ENCODE data around the gene BRD9.
A peak's percentile ranks its signal among the peaks of the same experiment; 100 is the strongest.
"Not testable (repeated sequence)": the region's sequence is repeated elsewhere in the genome, so short reads cannot be mapped to it uniquely, and the experiment has no call there.

Gene BRD9

GRCh38 chr5:858726-859125 is 33.9 kb downstream of the BRD9 start:
- Histone ChIP-seq H3K27ac (ENCODE audit: insufficient read depth in 1 of 2, low read depth in 1 of 2, low read length in 2 of 2, poor library complexity in 1 of 2, severe bottlenecking in 2 of 2) (no peak overlapping the region), H3K9me3 (ENCODE audit: control extremely low read depth in 1 of 5, control insufficient read depth in 4 of 5, insufficient read depth in 2 of 5, low read depth in 1 of 5, low read length in 4 of 5) (no peaks in the 10 kb centered on the region), H3K27me3 (replicated peaks in 2 of 5; ENCODE audit: control insufficient read depth in 4 of 5, insufficient read depth in 5 of 5, low read length in 4 of 5) (no peaks in the 10 kb centered on the region), H3K4me3 (ENCODE audit: control insufficient read depth in 1 of 7, extremely low read depth in 1 of 7, insufficient read depth in 4 of 7, low read depth in 2 of 7, low read length in 6 of 7) (no peak overlapping the region), H3K36me3 (ENCODE audit: control insufficient read depth in 4 of 4, insufficient read depth in 4 of 4, low read length in 3 of 4) (peaks cover 0 to 23% (median 16%) of the 10 kb centered on the region in 4 experiments), H3K4me1 (ENCODE audit: control extremely low read depth in 1 of 4, control insufficient read depth in 4 of 4, insufficient read depth in 4 of 4, low read length in 3 of 4) (peaks cover 0 to 8% (median under 1%) of the 10 kb centered on the region in 4 experiments)
- ChIA-PET POLR2A (no interaction called here), CTCF (no interaction called here)
- no peak for DNase-seq
- 94% methylated on average over 9 of the region's 11 CpGs for WGBS (ENCODE audit: insufficient coverage)

GRCh38 chr5:856531-857425 is 35.8 kb downstream of the BRD9 start:
- Histone ChIP-seq H3K27ac (ENCODE audit: insufficient read depth in 1 of 2, low read depth in 1 of 2, low read length in 2 of 2, poor library complexity in 1 of 2, severe bottlenecking in 2 of 2) (no peak overlapping the region), H3K27me3 (replicated peaks in 2 of 5; ENCODE audit: control insufficient read depth in 4 of 5, insufficient read depth in 5 of 5, low read length in 4 of 5) (peaks cover 0 to 12% (median 2%) of the 10 kb centered on the region in 5 experiments), H3K4me1 (ENCODE audit: control extremely low read depth in 1 of 4, control insufficient read depth in 4 of 4, insufficient read depth in 4 of 4, low read length in 3 of 4) (peaks cover 0 to 4% (median under 1%) of the 10 kb centered on the region in 4 experiments), H3K4me3 (ENCODE audit: control insufficient read depth in 1 of 7, extremely low read depth in 1 of 7, insufficient read depth in 4 of 7, low read depth in 2 of 7, low read length in 6 of 7) (no peak overlapping the region), H3K36me3 (ENCODE audit: control insufficient read depth in 4 of 4, insufficient read depth in 4 of 4, low read length in 3 of 4) (peaks cover 0 to 5% (median 3%) of the 10 kb centered on the region in 4 experiments), H3K9me3 (ENCODE audit: control extremely low read depth in 1 of 5, control insufficient read depth in 4 of 5, insufficient read depth in 2 of 5, low read depth in 1 of 5, low read length in 4 of 5) (no peaks in the 10 kb centered on the region)
- POLR2A ChIA-PET, result no interaction called here
- CTCF ChIA-PET, result no interaction called here
- 97% methylated on average over 9 of the region's 16 CpGs for WGBS (ENCODE audit: insufficient coverage)
- DNase-seq, result peak in 1 of 3 donors; percentile 7

GRCh38 chr5:855771-856530 is 36.6 kb downstream of the BRD9 start:
- POLR2A ChIA-PET, result no interaction called here
- 81% methylated on average over 17 of the region's 21 CpGs for WGBS (ENCODE audit: insufficient coverage)

GRCh38 chr5:854966-855743 is 37.4 kb downstream of the BRD9 start:
- peaks cover 0 to 17% (median 2%) of the 10 kb centered on the region in 5 experiments for H3K27me3 ChIP-seq (replicated peaks in 2 of 5; ENCODE audit: control insufficient read depth in 4 of 5, insufficient read depth in 5 of 5, low read length in 4 of 5)
- ChIA-PET POLR2A (no interaction called here), CTCF (interaction anchor here (0.7 kb wide), 1 partner anchor 38 kb away, joined by 3 read pairs; no protein-coding TSS in a partner anchor)
- H3K9me3 ChIP-seq (ENCODE audit: control extremely low read depth in 1 of 5, control insufficient read depth in 4 of 5, insufficient read depth in 2 of 5, low read depth in 1 of 5, low read length in 4 of 5), result no peaks in the 10 kb centered on the region
- H3K36me3 ChIP-seq (ENCODE audit: control insufficient read depth in 4 of 4, insufficient read depth in 4 of 4, low read length in 3 of 4), result peaks cover 0 to 3% (median 0%) of the 10 kb centered on the region in 4 experiments
- DNase-seq, result no peak
- no peak overlapping the region for H3K4me3 ChIP-seq (ENCODE audit: control insufficient read depth in 1 of 7, extremely low read depth in 1 of 7, insufficient read depth in 4 of 7, low read depth in 2 of 7, low read length in 6 of 7)
- no peak overlapping the region for H3K27ac ChIP-seq (ENCODE audit: insufficient read depth in 1 of 2, low read depth in 1 of 2, low read length in 2 of 2, poor library complexity in 1 of 2, severe bottlenecking in 2 of 2)
- H3K4me1 ChIP-seq (ENCODE audit: control extremely low read depth in 1 of 4, control insufficient read depth in 4 of 4, insufficient read depth in 4 of 4, low read length in 3 of 4), result no peaks in the 10 kb centered on the region
- 94% methylated on average over 32 of the region's 32 CpGs for WGBS (ENCODE audit: insufficient coverage)

More at GRCh38 chr5:855771-856530, 36.6 kb downstream of the BRD9 start:
- H3K36me3 ChIP-seq (ENCODE audit: control insufficient read depth in 4 of 4, insufficient read depth in 4 of 4, low read length in 3 of 4), result peaks cover 0 to 3% (median 1%) of the 10 kb centered on the region in 4 experiments
- H3K27ac ChIP-seq (ENCODE audit: insufficient read depth in 1 of 2, low read depth in 1 of 2, low read length in 2 of 2, poor library complexity in 1 of 2, severe bottlenecking in 2 of 2), result no peak overlapping the region
- H3K9me3 ChIP-seq (ENCODE audit: control extremely low read depth in 1 of 5, control insufficient read depth in 4 of 5, insufficient read depth in 2 of 5, low read depth in 1 of 5, low read length in 4 of 5), result no peaks in the 10 kb centered on the region
- no peak overlapping the region for H3K4me3 ChIP-seq (ENCODE audit: control insufficient read depth in 1 of 7, extremely low read depth in 1 of 7, insufficient read depth in 4 of 7, low read depth in 2 of 7, low read length in 6 of 7)
- DNase-seq, result peak; percentile 13 to 50 (median 33)
- CTCF ChIA-PET, result no interaction called here
- peaks cover 0 to 15% (median 2%) of the 10 kb centered on the region in 5 experiments for H3K27me3 ChIP-seq (replicated peaks in 2 of 5; ENCODE audit: control insufficient read depth in 4 of 5, insufficient read depth in 5 of 5, low read length in 4 of 5)
- no peaks in the 10 kb centered on the region for H3K4me1 ChIP-seq (ENCODE audit: control extremely low read depth in 1 of 4, control insufficient read depth in 4 of 4, insufficient read depth in 4 of 4, low read length in 3 of 4)

- Histone ChIP-seq H3K9me3 (ENCODE audit: control extremely low read depth in 1 of 5, control insufficient read depth in 4 of 5, insufficient read depth in 2 of 5, low read depth in 1 of 5, low read length in 4 of 5) (no peaks in the 10 kb centered on the region), H3K27ac (ENCODE audit: insufficient read depth in 1 of 2, low read depth in 1 of 2, low read length in 2 of 2, poor library complexity in 1 of 2, severe bottlenecking in 2 of 2) (no peak overlapping the region), H3K4me1 (ENCODE audit: control extremely low read depth in 1 of 4, control insufficient read depth in 4 of 4, insufficient read depth in 4 of 4, low read length in 3 of 4) (no peaks in the 10 kb centered on the region), H3K4me3 (ENCODE audit: control insufficient read depth in 1 of 7, extremely low read depth in 1 of 7, insufficient read depth in 4 of 7, low read depth in 2 of 7, low read length in 6 of 7) (no peak overlapping the region), H3K27me3 (replicated peaks in 2 of 5; ENCODE audit: control insufficient read depth in 4 of 5, insufficient read depth in 5 of 5, low read length in 4 of 5) (peaks cover 0 to 17% (median 2%) of the 10 kb centered on the region in 5 experiments), H3K36me3 (ENCODE audit: control insufficient read depth in 4 of 4, insufficient read depth in 4 of 4, low read length in 3 of 4) (no peaks in the 10 kb centered on the region)
- WGBS (ENCODE audit: insufficient coverage), result 96% methylated on average over 12 of the region's 13 CpGs
- DNase-seq, result no peak
- ChIA-PET CTCF (interaction anchor here (0.7 kb wide), 1 partner anchor 37 kb away, joined by 3 read pairs; no protein-coding TSS in a partner anchor), POLR2A (no interaction called here)
Measured at GRCh38 chr5:854217-854616, 38.4 kb downstream of the BRD9 start.

- POLR2A ChIA-PET; DNase-seq; H3K4me1 ChIP-seq (ENCODE audit: control extremely low read depth in 1 of 4, control insufficient read depth in 4 of 4, insufficient read depth in 4 of 4, low read length in 3 of 4); H3K36me3 ChIP-seq (ENCODE audit: control insufficient read depth in 4 of 4, insufficient read depth in 4 of 4, low read length in 3 of 4); H3K9me3 ChIP-seq (ENCODE audit: control extremely low read depth in 1 of 5, control insufficient read depth in 4 of 5, insufficient read depth in 2 of 5, low read depth in 1 of 5, low read length in 4 of 5); CTCF ChIA-PET; H3K27ac ChIP-seq (ENCODE audit: insufficient read depth in 1 of 2, low read depth in 1 of 2, low read length in 2 of 2, poor library complexity in 1 of 2, severe bottlenecking in 2 of 2); H3K4me3 ChIP-seq (ENCODE audit: control insufficient read depth in 1 of 7, extremely low read depth in 1 of 7, insufficient read depth in 4 of 7, low read depth in 2 of 7, low read length in 6 of 7): not testable (repeated sequence)
- WGBS (ENCODE audit: insufficient coverage), result 96% methylated on average over 12 of the region's 18 CpGs
- H3K27me3 ChIP-seq (replicated peaks in 2 of 5; ENCODE audit: control insufficient read depth in 4 of 5, insufficient read depth in 5 of 5, low read length in 4 of 5), result peaks cover 0 to 17% (median 2%) of the 10 kb centered on the region in 5 experiments
Measured at GRCh38 chr5:853416-854090, 39.0 kb downstream of the BRD9 start.
